SH-SY5Y (cell line): Measurements from ENCODE around the gene DYRK2.

Experiments
- GATA2 ChIP-seq: IDR thresholded peaks from 2 replicates; pipeline ENCODE4 v1.6.1; 2011; ENCODE audit warnings: mild to moderate bottlenecking, low read depth, low read length
- GATA3 ChIP-seq: IDR thresholded peaks from 2 replicates; pipeline ENCODE4 v1.6.1; 2011; ENCODE audit warnings: low read depth, mild to moderate bottlenecking, low read length, moderate library complexity

DNA sequence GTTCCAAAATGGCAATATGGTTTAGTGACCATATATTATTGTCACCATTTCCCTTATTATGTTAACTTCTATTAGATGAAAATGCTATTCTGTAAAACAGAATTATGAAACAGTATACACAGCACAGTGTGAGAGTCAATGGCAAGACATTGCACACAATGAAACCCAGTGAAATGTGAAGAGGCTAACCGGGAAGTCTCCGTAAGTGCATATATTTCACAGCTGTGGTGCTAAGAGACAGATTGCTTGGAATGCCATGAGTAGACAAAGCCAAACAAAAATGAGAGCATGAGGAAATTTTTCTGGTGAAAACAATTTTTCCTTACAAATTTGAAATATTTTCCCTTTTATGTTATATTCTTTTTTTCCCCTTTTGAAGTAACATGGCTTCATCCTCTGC lies 49.4 kb downstream of the DYRK2 start:
- TF ChIP-seq GATA3 (no peak), GATA2 (no peak)
